HEK293T (cell line): ENCODE measurements around the gene RNASE7.

Experiments
- CTBP1 ChIP-seq: fragments of 450-650 bp; IDR thresholded peaks from 2 replicates; pipeline ENCODE4 v1.6.1; 2016; ENCODE audit warnings: borderline replicate concordance
- L3MBTL2 ChIP-seq: fragments of 450-650 bp; conservative IDR thresholded peaks from 2 replicates; pipeline ENCODE4 v1.6.1; 2016; ENCODE audit warnings: mild to moderate bottlenecking
- PKNOX1 ChIP-seq: fragments of 450-650 bp; IDR thresholded peaks from 2 replicates; pipeline ENCODE4 v1.6.1; 2016
- SP1 ChIP-seq: fragments of 450-650 bp; IDR thresholded peaks from 2 replicates; pipeline ENCODE4 v1.6.1; 2017
- SUZ12 ChIP-seq: fragments of 450-650 bp; IDR thresholded peaks from 2 replicates; pipeline ENCODE4 v1.6.1; 2016; ENCODE audit warnings: mild to moderate bottlenecking

DNA sequence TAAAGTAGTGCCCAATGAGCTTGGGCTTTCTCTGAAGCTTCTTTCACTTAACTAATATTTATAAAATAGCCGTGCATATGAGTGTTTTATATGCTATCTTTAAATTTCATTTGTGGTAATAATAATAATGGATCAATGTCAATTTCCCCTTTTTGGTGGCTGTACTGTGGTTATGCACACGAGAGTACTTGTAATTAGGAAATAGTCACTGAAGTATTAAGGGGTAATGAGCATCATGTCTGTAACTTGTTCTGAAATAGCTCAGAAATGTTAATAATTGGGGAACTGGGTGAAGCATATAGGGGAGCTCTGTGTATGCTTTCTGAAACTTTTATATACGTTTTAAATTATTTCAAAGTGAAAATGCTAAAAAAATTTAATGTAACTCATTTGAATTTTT lies 8.4 kb downstream of the RNASE7 start:
- TF ChIP-seq CTBP1 (no peak), SP1 (no peak), PKNOX1 (no peak), L3MBTL2 (no peak), SUZ12 (no peak)
